ENCODE results near the gene CNGA2.

Gene CNGA2

DNA sequence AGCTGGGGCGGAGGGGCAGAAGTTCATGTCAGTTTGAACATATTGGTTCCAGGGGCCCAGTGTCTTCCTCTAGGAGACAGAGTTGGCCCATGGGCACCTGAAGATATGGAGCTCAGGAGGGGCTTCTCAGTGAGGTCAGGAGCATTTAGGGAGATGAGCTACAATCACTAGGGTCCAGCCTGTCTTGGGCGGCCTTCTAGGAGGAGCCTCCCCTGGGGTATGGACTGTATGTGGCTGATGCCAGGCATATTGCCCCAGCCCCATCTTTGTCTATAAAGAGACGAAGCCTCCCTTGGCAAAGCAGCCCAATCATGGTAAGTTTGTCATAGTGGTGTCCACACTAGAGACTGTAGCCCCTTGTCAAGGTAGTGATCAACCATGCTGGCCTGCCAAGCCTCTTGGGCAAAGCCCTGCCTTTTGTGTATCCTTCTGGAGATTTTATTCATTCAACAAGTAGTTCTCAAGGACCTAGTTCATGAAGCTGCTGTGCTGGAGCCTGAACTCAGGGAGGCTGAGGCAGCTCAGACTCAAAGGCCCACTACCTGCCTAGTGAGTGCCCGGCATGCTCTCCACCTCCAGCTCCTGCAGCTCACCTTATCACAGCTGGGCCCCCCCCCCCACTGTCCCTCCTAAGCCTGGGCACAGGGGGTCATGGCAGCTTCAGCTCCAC, 5.4 kb upstream of the CNGA2 start:
- TF ChIP-seq, protein P1, sequence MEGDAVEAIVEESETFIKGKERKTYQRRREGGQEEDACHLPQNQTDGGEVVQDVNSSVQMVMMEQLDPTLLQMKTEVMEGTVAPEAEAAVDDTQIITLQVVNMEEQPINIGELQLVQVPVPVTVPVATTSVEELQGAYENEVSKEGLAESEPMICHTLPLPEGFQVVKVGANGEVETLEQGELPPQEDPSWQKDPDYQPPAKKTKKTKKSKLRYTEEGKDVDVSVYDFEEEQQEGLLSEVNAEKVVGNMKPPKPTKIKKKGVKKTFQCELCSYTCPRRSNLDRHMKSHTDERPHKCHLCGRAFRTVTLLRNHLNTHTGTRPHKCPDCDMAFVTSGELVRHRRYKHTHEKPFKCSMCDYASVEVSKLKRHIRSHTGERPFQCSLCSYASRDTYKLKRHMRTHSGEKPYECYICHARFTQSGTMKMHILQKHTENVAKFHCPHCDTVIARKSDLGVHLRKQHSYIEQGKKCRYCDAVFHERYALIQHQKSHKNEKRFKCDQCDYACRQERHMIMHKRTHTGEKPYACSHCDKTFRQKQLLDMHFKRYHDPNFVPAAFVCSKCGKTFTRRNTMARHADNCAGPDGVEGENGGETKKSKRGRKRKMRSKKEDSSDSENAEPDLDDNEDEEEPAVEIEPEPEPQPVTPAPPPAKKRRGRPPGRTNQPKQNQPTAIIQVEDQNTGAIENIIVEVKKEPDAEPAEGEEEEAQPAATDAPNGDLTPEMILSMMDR (IDR thresholded peaks at IDR 0.05; ENCODE audit: low read length, missing control alignments), result no peak
- no peak overlapping the region for H3K4me3 ChIP-seq (replicated peaks; ENCODE audit: low read depth, low read length)
- DNase-seq (ENCODE audit: low read depth), result no peak

DNA sequence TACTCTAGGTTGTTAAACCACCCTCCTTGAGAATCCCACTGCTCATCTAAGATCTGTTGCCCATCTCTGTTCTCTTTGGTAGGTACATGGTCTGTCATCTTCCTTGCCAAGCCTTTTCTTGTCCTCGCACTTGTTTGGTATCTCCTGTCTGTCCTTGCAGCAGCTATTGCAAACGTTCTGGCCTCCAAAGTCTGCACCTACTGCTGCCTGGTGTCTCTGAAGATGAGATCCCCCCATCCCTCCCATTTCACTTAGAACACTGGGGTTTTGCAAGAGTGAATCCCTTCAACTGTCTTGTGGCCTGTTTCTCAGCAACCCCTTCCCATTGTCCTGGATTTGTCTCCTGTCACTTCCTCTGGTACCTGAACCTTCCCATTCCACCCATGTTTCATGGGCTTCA, 673 bp downstream of the CNGA2 start:
- TF ChIP-seq, protein P1 (IDR thresholded peaks at IDR 0.05; ENCODE audit: low read length, missing control alignments), result no peak
- no peak for DNase-seq (ENCODE audit: low read depth)

DNA sequence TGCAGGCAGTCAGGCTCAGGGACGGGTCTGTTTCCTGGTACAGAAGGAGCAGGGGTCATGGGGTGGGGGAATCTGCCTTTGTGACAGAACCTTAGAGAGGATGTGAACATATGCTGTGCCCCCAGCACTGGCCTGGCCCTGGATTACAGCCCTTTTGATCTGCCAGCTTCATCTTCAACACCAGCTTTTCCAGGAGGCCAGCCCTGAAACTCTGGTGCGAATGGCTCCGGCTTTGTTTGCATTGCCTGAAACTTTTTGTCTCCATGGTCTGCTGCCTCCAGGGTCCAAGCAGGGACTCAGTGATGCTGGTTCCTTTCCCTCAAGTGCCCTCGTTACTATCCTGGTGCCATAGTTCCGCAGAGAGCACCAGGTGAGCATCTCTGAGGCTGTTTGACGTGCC, 2.1 kb downstream of the CNGA2 start:
- TF ChIP-seq, protein P1 (IDR thresholded peaks at IDR 0.05; ENCODE audit: low read length, missing control alignments), result no peak
- H3K4me3 ChIP-seq (replicated peaks; ENCODE audit: low read depth, low read length), result no peak overlapping the region
- no peak for DNase-seq (ENCODE audit: low read depth)

More for the DNA sequence above, 673 bp downstream of the CNGA2 start:
- H3K4me3 ChIP-seq (replicated peaks; ENCODE audit: low read depth, low read length), result no peak overlapping the region

DNA sequence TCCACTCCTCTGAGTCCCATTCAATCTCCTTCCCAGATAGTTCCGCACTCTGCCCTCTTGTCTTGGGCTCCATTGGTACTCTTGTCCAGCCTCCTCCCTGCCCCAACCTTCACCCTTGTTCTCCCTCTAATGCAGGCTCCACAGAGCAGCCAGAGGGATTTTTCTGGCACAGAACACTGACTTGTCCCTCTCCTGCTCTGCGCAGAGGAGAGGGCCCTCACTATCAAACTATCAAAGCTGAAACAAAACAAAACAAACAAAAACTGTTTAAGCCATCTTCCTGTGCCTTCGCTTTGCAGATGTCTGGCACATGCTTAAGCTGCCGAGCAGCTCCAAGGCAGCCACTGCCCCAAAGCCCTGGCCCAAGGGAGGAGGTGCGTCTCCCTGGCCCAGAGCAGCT, 2.9 kb downstream of the CNGA2 start:
- TF ChIP-seq, protein P1 (IDR thresholded peaks at IDR 0.05; ENCODE audit: low read length, missing control alignments), result no peak

DNA sequence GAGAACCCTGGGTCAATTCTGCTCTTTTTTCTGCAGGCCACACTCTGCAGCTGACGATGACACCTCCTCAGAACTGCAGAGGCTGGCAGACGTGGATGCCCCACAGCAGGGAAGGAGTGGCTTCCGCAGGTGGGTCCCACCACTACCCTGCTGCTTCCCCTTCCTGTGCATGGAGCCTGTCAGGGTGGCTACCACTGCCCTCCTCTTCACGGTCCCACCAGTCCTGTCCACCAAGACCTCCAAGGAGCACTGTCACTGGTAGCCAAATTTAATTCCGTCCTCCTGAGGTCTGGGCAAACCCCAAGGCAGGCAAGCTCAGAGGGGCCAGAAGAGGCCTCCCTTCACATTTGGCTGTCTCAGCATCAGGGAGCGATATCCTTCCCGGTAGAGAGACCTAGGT, 4.2 kb downstream of the CNGA2 start:
- DNase-seq (ENCODE audit: low read depth), result no peak
- TF ChIP-seq, protein P1 (IDR thresholded peaks at IDR 0.05; ENCODE audit: low read length, missing control alignments), result no peak
- no peak overlapping the region for H3K4me3 ChIP-seq (replicated peaks; ENCODE audit: low read depth, low read length)

More for the DNA sequence above, 2.9 kb downstream of the CNGA2 start:
- no peak overlapping the region for H3K4me3 ChIP-seq (replicated peaks; ENCODE audit: low read depth, low read length)
- DNase-seq (ENCODE audit: low read depth), result no peak

DNA sequence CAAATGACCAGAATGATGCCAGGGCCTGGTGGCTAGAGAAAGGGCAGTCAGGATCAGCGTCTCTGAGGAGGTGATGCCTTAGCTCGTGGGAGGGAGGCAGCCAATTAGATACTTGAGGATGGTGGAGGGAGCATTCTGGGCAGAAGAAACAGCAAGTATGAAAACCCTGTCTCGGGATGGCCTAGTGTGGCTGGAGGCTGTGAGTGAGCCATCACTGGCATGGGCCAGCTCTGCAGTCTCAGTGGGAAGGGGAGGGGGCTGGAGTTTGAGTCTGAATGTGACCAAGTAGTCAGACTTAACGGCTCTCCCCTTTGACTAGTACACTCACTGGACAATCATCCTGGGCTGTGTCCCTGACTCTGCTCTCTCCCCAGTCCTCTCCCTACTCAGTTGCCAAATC, 7.1 kb downstream of the CNGA2 start:
- TF ChIP-seq, protein P1 (IDR thresholded peaks at IDR 0.05; ENCODE audit: low read length, missing control alignments), result no peak
- no peak for DNase-seq (ENCODE audit: low read depth)

DNA sequence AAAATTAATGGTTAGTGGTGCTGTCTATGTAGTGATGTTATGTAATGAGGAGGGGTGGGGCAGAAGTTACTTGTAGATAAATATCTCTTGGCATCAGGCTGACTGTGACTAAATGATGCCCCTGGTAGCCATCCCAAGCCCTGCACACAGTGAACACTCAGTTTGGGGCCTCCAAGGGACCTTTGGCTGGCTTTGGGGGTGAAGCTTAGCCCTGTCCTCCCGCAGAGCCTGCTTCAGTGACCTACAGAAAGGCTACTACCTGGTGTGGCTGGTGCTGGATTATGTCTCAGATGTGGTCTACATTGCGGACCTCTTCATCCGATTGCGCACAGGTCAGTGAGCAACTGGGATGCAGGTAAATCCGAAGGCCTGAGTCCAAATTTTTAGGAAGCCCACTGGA, 7.8 kb downstream of the CNGA2 start:
- DNase-seq (ENCODE audit: low read depth), result no peak
- TF ChIP-seq, protein P1 (IDR thresholded peaks at IDR 0.05; ENCODE audit: low read length, missing control alignments), result no peak
- H3K4me3 ChIP-seq (replicated peaks; ENCODE audit: low read depth, low read length), result no peak overlapping the region

More for the DNA sequence above, 7.1 kb downstream of the CNGA2 start:
- H3K4me3 ChIP-seq (replicated peaks; ENCODE audit: low read depth, low read length), result no peak overlapping the region

Data from fibroblast of pulmonary artery (primary cell).